HEK293 (cell line): ENCODE measurements around the gene POLR1G.
A peak's percentile ranks its signal among the peaks of the same experiment; 100 is the strongest.

Experiments used
- CTCF ChIP-seq: fragments of 450-650 bp; formaldehyde crosslinking; IDR thresholded peaks from 2 replicates; pipeline ENCODE4 v1.5.1; 2016; ENCODE audit warnings: missing biosample characterization, missing genetic modification characterization
- FEZF1 ChIP-seq: fragments of 450-650 bp; formaldehyde crosslinking; IDR thresholded peaks from 2 replicates; pipeline ENCODE4 v1.5.1; 2016; ENCODE audit warnings: missing biosample characterization, missing genetic modification characterization
- GLIS2 ChIP-seq: fragments of 450-650 bp; formaldehyde crosslinking; IDR thresholded peaks from 2 replicates; pipeline ENCODE4 v1.5.1; 2016; ENCODE audit warnings: missing biosample characterization, missing genetic modification characterization
- IKZF3 ChIP-seq: fragments of 450-650 bp; IDR thresholded peaks from 2 replicates; pipeline ENCODE4 v1.5.0; 2018; ENCODE audit warnings: missing biosample characterization, mild to moderate bottlenecking, missing genetic modification characterization, moderate library complexity
- KLF1 ChIP-seq: fragments of 450-650 bp; formaldehyde crosslinking; IDR thresholded peaks from 2 replicates; pipeline ENCODE4 v1.5.1; 2016; ENCODE audit warnings: missing biosample characterization, missing genetic modification characterization
- KLF17 ChIP-seq: fragments of 450-650 bp; formaldehyde crosslinking; IDR thresholded peaks from 2 replicates; pipeline ENCODE4 v1.5.1; 2016; ENCODE audit warnings: missing biosample characterization, missing genetic modification characterization
- KLF7 ChIP-seq: fragments of 450-650 bp; formaldehyde crosslinking; IDR thresholded peaks from 2 replicates; pipeline ENCODE4 v1.5.1; 2016; ENCODE audit warnings: missing biosample characterization, missing genetic modification characterization, borderline replicate concordance
- MEIS1 ChIP-seq: sonication (generic); formaldehyde crosslinking; IDR thresholded peaks from 2 replicates; pipeline ENCODE4 v1.8.1; 2022; ENCODE audit warnings: missing genetic modification reagents, mild to moderate bottlenecking, borderline replicate concordance
- MZF1 ChIP-seq: fragments of 450-650 bp; formaldehyde crosslinking; IDR thresholded peaks from 2 replicates; pipeline ENCODE4 v1.5.1; 2017; ENCODE audit warnings: missing biosample characterization, missing genetic modification characterization, borderline replicate concordance
- OSR2 ChIP-seq: fragments of 450-650 bp; formaldehyde crosslinking; IDR thresholded peaks from 2 replicates; pipeline ENCODE4 v1.5.1; 2016; ENCODE audit warnings: missing biosample characterization, missing genetic modification characterization
- PRDM1 ChIP-seq: fragments of 450-650 bp; formaldehyde crosslinking; IDR thresholded peaks from 2 replicates; pipeline ENCODE4; 2016; ENCODE audit warnings: missing biosample characterization, missing genetic modification characterization
- SALL2 ChIP-seq: fragments of 450-650 bp; formaldehyde crosslinking; IDR thresholded peaks from 2 replicates; pipeline ENCODE4 v1.5.0; 2017; ENCODE audit warnings: missing biosample characterization, mild to moderate bottlenecking, missing genetic modification characterization, borderline replicate concordance
- SCRT1 ChIP-seq: fragments of 450-650 bp; formaldehyde crosslinking; IDR thresholded peaks from 2 replicates; pipeline ENCODE4 v1.5.1; 2016; ENCODE audit warnings: missing biosample characterization, missing genetic modification characterization, borderline replicate concordance
- SCRT2 ChIP-seq: fragments of 450-650 bp; formaldehyde crosslinking; IDR thresholded peaks from 2 replicates; pipeline ENCODE4 v1.5.1; 2016; ENCODE audit warnings: missing biosample characterization, missing genetic modification characterization
- SETDB1 ChIP-seq: IDR thresholded peaks from one replicate; pipeline ENCODE4 v1.6.1; 2017; ENCODE audit warnings: mild to moderate bottlenecking, low read length, moderate library complexity, mixed read lengths; ENCODE audit not compliant: insufficient read length
- YY2 ChIP-seq: fragments of 450-650 bp; formaldehyde crosslinking; IDR thresholded peaks from 2 replicates; pipeline ENCODE4 v1.5.1; 2016; ENCODE audit warnings: missing biosample characterization, missing genetic modification characterization
- ZBTB1 ChIP-seq: fragments of 450-650 bp; formaldehyde crosslinking; IDR thresholded peaks from 2 replicates; pipeline ENCODE4 v1.5.1; 2016; ENCODE audit warnings: missing biosample characterization, missing genetic modification characterization
- ZBTB17 ChIP-seq: fragments of 450-650 bp; formaldehyde crosslinking; IDR thresholded peaks from 2 replicates; pipeline ENCODE4 v1.5.1; 2016; ENCODE audit warnings: missing biosample characterization, missing genetic modification characterization
- ZBTB20 ChIP-seq: fragments of 450-650 bp; formaldehyde crosslinking; IDR thresholded peaks from 2 replicates; pipeline ENCODE4 v1.5.1; 2016; ENCODE audit warnings: missing biosample characterization, missing genetic modification characterization
- ZBTB48 ChIP-seq: fragments of 450-650 bp; formaldehyde crosslinking; IDR thresholded peaks from 2 replicates; pipeline ENCODE4 v1.5.1; 2016; ENCODE audit warnings: missing biosample characterization, missing genetic modification characterization
- ZFP69B ChIP-seq: fragments of 450-650 bp; formaldehyde crosslinking; IDR thresholded peaks from 2 replicates; pipeline ENCODE4 v1.5.1; 2016; ENCODE audit warnings: missing biosample characterization, missing genetic modification characterization
- ZNF174 ChIP-seq: fragments of 450-650 bp; formaldehyde crosslinking; IDR thresholded peaks from 2 replicates; pipeline ENCODE4 v1.5.0; 2017; ENCODE audit warnings: missing biosample characterization, mild to moderate bottlenecking, missing genetic modification characterization
- ZNF2 ChIP-seq: fragments of 450-650 bp; formaldehyde crosslinking; IDR thresholded peaks from 2 replicates; pipeline ENCODE4 v1.5.1; 2016; ENCODE audit warnings: missing biosample characterization, missing genetic modification characterization
- ZNF221 ChIP-seq: fragments of 450-650 bp; formaldehyde crosslinking; IDR thresholded peaks from 2 replicates; pipeline ENCODE4 v1.5.1; 2017; ENCODE audit warnings: missing biosample characterization, missing genetic modification characterization, borderline replicate concordance
- ZNF223 ChIP-seq: fragments of 450-650 bp; formaldehyde crosslinking; IDR thresholded peaks from 2 replicates; pipeline ENCODE4 v1.5.1; 2016; ENCODE audit warnings: missing biosample characterization, missing genetic modification characterization
- ZNF311 ChIP-seq: fragments of 450-650 bp; formaldehyde crosslinking; IDR thresholded peaks from 2 replicates; pipeline ENCODE4 v1.5.1; 2017; ENCODE audit warnings: missing biosample characterization, missing genetic modification characterization, borderline replicate concordance
- ZNF335 ChIP-seq: fragments of 450-650 bp; formaldehyde crosslinking; conservative IDR thresholded peaks from 2 replicates; pipeline ENCODE4 v1.5.1; 2016; ENCODE audit warnings: missing biosample characterization, missing genetic modification characterization
- ZNF48 ChIP-seq: fragments of 450-650 bp; formaldehyde crosslinking; IDR thresholded peaks from 2 replicates; pipeline ENCODE4 v1.5.1; 2016; ENCODE audit warnings: missing biosample characterization, missing genetic modification characterization
- ZNF513 ChIP-seq: fragments of 450-650 bp; IDR thresholded peaks from 2 replicates; pipeline ENCODE4 v1.5.1; 2018; ENCODE audit warnings: missing biosample characterization, missing genetic modification characterization
- ZNF529 ChIP-seq: fragments of 450-650 bp; formaldehyde crosslinking; IDR thresholded peaks from 2 replicates; pipeline ENCODE4 v1.5.1; 2017; ENCODE audit warnings: missing genetic modification characterization, missing biosample characterization; ENCODE audit not compliant: insufficient replicate concordance
- ZNF558 ChIP-seq: fragments of 450-650 bp; formaldehyde crosslinking; IDR thresholded peaks from 2 replicates; pipeline ENCODE4 v1.5.1; 2016; ENCODE audit warnings: missing biosample characterization, missing genetic modification characterization
- ZNF596 ChIP-seq: fragments of 450-650 bp; IDR thresholded peaks from 2 replicates; pipeline ENCODE4 v1.5.0; 2018; ENCODE audit warnings: missing biosample characterization, mild to moderate bottlenecking, missing genetic modification characterization, moderate library complexity
- ZNF623 ChIP-seq: fragments of 450-650 bp; formaldehyde crosslinking; IDR thresholded peaks from 2 replicates; pipeline ENCODE4 v1.5.1; 2016; ENCODE audit warnings: missing biosample characterization, missing genetic modification characterization
- ZNF658 ChIP-seq: fragments of 450-650 bp; formaldehyde crosslinking; IDR thresholded peaks from 2 replicates; pipeline ENCODE4; 2016; ENCODE audit warnings: missing biosample characterization, missing genetic modification characterization
- ZNF701 ChIP-seq: fragments of 450-650 bp; formaldehyde crosslinking; IDR thresholded peaks from 2 replicates; pipeline ENCODE4 v1.5.1; 2016; ENCODE audit warnings: missing biosample characterization, missing genetic modification characterization
- ZNF76 ChIP-seq: fragments of 450-650 bp; formaldehyde crosslinking; IDR thresholded peaks from 2 replicates; pipeline ENCODE4; 2016; ENCODE audit warnings: low read depth, missing biosample characterization, missing genetic modification characterization, borderline replicate concordance
- ZNF792 ChIP-seq: fragments of 450-650 bp; formaldehyde crosslinking; IDR thresholded peaks from 2 replicates; pipeline ENCODE4 v1.5.1; 2016; ENCODE audit warnings: missing biosample characterization, missing genetic modification characterization
- ZSCAN23 ChIP-seq: fragments of 450-650 bp; formaldehyde crosslinking; IDR thresholded peaks from 2 replicates; pipeline ENCODE4 v1.5.1; 2016; ENCODE audit warnings: missing biosample characterization, missing genetic modification characterization
- TF ChIP-seq, protein P1 (sequence below): IDR thresholded peaks from 2 replicates; pipeline ENCODE4 v1.6.1; 2011; ENCODE audit warnings: mild to moderate bottlenecking, low read depth, low read length, borderline replicate concordance

The POLR1G gene

GRCh38 chr19:45423589-45424190 is 17.2 kb downstream of the POLR1G start, which contains the start of gene ERCC1 (continued):
- TF ChIP-seq SCRT1, result peak; percentile 98
- no peak for TF ChIP-seq PRDM1 (tag by site-specific recombination)
- TF ChIP-seq ZNF311 (tag by site-specific recombination), result no peak
- no peak for TF ChIP-seq ZNF792
- TF ChIP-seq SETDB1, result no peak
- no peak for TF ChIP-seq ZNF48 (tag by site-specific recombination)
- TF ChIP-seq ZNF513 (tag by site-specific recombination), result no peak
- no peak for TF ChIP-seq ZBTB1 (tag by site-specific recombination)
- no peak for TF ChIP-seq OSR2 (tag by site-specific recombination)
- peak; percentile 77 for TF ChIP-seq ZNF76 (tag by site-specific recombination)
- TF ChIP-seq ZBTB20 (tag by site-specific recombination), result no peak
- TF ChIP-seq ZNF529 (tag by site-specific recombination), result no peak
- TF ChIP-seq ZFP69B (tag by site-specific recombination), result no peak
- peak; percentile 96 for TF ChIP-seq ZNF335 (tag by site-specific recombination)
- TF ChIP-seq IKZF3 (tag by site-specific recombination), result no peak
- TF ChIP-seq ZNF174 (tag by site-specific recombination), result no peak
- TF ChIP-seq KLF17 (tag by site-specific recombination), result no peak
- TF ChIP-seq ZNF221 (tag by site-specific recombination), result no peak
- peak; percentile 98 for TF ChIP-seq ZBTB17 (tag by site-specific recombination)
- TF ChIP-seq MEIS1, result no peak
- TF ChIP-seq SALL2 (tag by site-specific recombination), result no peak
- TF ChIP-seq ZNF223, result no peak
- no peak for TF ChIP-seq ZSCAN23 (tag by site-specific recombination)
- TF ChIP-seq, protein P1, sequence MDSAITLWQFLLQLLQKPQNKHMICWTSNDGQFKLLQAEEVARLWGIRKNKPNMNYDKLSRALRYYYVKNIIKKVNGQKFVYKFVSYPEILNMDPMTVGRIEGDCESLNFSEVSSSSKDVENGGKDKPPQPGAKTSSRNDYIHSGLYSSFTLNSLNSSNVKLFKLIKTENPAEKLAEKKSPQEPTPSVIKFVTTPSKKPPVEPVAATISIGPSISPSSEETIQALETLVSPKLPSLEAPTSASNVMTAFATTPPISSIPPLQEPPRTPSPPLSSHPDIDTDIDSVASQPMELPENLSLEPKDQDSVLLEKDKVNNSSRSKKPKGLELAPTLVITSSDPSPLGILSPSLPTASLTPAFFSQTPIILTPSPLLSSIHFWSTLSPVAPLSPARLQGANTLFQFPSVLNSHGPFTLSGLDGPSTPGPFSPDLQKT, result no peak; the same call in 1 of the 2 replicates
- TF ChIP-seq ZNF558 (tag by site-specific recombination), result no peak
- TF ChIP-seq FEZF1 (tag by site-specific recombination), result no peak
- TF ChIP-seq MZF1 (tag by site-specific recombination), result no peak
- no peak for TF ChIP-seq ZNF623 (tag by site-specific recombination)
- TF ChIP-seq KLF1 (tag by site-specific recombination), result no peak
- peak; percentile 99 for TF ChIP-seq SCRT2
- peak; percentile 95 for TF ChIP-seq ZBTB48
- TF ChIP-seq ZNF701 (tag by site-specific recombination), result no peak
- TF ChIP-seq YY2 (tag by site-specific recombination), result no peak
- no peak for TF ChIP-seq CTCF (tag by site-specific recombination)
- TF ChIP-seq ZNF596 (tag by site-specific recombination), result no peak
- peak; percentile 67; the same call in 1 of the 2 replicates for TF ChIP-seq ZNF2 (tag by site-specific recombination)
- no peak for TF ChIP-seq KLF7 (tag by site-specific recombination)
- TF ChIP-seq ZNF658 (tag by site-specific recombination), result no peak
- TF ChIP-seq GLIS2 (tag by site-specific recombination), result peak; percentile 87
